Stimulated activated naive CD8-positive, alpha-beta T cell treated with anti-CD3 and anti-CD28 coated beads, Interleukin-15, Interleukin-2, amounts not matched to agents 100 ng/mL and 50 ng/mL, for 24 hours (primary cell): ENCODE measurements around the gene GFPT2.
"Not testable (repeated sequence)": the region's sequence is repeated elsewhere in the genome, so short reads cannot be mapped to it uniquely, and the experiment has no call there.

Experiments
- H3K27ac Mint-ChIP-seq: one replicate; pipeline ENCODE4 v1.8.0; 2021; ENCODE audit warnings: mild to moderate bottlenecking, mixed read lengths
- H3K27me3 Mint-ChIP-seq: one replicate; pipeline ENCODE4 v1.8.0; 2021; ENCODE audit warnings: mixed read lengths
- H3K36me3 Mint-ChIP-seq: one replicate; pipeline ENCODE4 v1.8.0; 2021; ENCODE audit warnings: low read depth, mixed read lengths
- H3K4me1 Mint-ChIP-seq: one replicate; pipeline ENCODE4 v1.8.0; 2021; ENCODE audit warnings: low read depth, mixed read lengths
- H3K4me3 Mint-ChIP-seq: one replicate; pipeline ENCODE4 v1.8.0; 2021; ENCODE audit warnings: mild to moderate bottlenecking, mixed read lengths
- H3K9me3 Mint-ChIP-seq: one replicate; pipeline ENCODE4 v1.8.0; 2021; ENCODE audit warnings: mixed read lengths

GFPT2 gene

DNA sequence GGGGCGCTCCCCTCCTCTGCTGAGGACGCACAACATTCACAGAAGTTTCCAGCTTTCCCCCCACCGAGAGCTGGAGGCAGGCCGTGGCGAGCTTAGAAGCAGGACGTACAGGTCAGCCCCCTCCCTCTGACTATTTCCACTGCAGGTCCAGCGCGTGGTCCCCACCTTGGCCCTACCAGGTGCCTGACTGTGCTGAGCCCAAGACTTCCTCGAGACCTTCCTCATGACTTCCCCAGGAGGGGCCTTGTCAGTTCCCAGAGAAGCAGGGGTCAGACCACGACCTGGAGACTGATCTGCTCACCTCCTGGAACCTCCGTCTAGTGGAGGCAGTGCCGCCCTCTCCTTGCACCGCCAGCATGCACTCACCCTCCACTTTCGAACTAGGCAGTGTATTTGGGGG, 54.1 kb downstream of the GFPT2 start:
- not testable (repeated sequence) for H3K4me3 Mint-ChIP-seq, H3K27me3 Mint-ChIP-seq, H3K9me3 Mint-ChIP-seq, H3K4me1 Mint-ChIP-seq, H3K36me3 Mint-ChIP-seq, H3K27ac Mint-ChIP-seq

GRCh38 chr5:180297587-180298282, 55.4 kb downstream of the GFPT2 start:
- no peaks in the 10 kb centered on the region for H3K9me3 Mint-ChIP-seq
- H3K36me3 Mint-ChIP-seq: peaks cover 4% of the 10 kb centered on the region
- no peak overlapping the region for H3K27ac Mint-ChIP-seq
- H3K4me1 Mint-ChIP-seq: peaks cover 19% of the 10 kb centered on the region
- H3K27me3 Mint-ChIP-seq: peaks cover 5% of the 10 kb centered on the region
- H3K4me3 Mint-ChIP-seq: no peak overlapping the region

DNA sequence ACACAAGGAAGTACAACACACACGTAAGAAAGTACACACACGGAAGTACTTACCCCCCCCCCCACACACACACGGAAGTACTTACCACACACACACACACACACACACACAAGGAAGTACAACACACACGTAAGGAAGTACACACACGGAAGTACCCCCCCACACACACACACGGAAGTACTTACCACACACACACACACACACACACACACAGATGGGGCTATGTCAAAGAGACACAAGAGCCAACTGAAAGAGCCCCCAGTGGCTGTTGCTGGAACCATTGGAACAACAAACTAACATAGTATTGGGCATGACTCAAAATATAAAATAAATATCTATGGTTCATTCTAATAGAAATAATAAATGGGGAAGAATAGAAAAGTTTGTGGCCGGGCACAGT, 56.4 kb downstream of the GFPT2 start:
- Mint-ChIP-seq H3K4me1 (peaks cover 22% of the 10 kb centered on the region), H3K36me3 (peaks cover 4% of the 10 kb centered on the region), H3K4me3 (no peak overlapping the region), H3K27me3 (peaks cover 5% of the 10 kb centered on the region), H3K9me3 (no peaks in the 10 kb centered on the region), H3K27ac (no peak overlapping the region)

DNA sequence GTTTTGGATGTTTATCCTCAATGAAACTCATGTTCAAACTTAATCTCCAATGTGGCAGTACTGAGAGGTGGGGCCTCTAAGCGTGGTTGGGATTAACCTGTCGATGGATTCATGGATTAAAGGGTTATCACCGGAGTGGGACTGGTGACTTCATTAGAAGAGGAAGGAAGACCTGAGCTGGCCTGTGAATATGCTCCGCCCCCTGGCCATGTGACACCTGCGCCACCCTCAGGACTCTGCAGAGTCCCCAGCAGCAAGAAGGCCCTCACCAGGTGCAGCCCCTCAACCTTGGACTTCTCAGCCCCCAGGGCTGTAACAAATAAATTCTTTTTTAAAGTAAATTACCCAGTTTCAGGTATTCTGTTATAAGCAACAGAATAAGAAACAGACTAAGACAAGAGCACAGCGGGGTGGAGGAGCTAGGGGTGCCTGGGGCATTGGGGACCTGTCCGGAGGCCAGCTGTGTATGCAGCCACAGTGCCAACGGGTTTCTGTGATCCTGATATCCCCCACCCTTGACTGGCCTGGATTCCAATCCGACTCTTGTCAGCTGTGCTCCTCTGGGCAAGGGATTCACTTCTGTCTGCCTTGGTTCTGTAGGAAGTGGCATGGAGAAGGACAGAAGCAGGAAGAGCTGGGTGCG, 58.1 kb downstream of the GFPT2 start:
- Mint-ChIP-seq H3K4me1 (peaks cover 32% of the 10 kb centered on the region), H3K27me3 (no peaks in the 10 kb centered on the region), H3K4me3 (no peak overlapping the region), H3K36me3 (peaks cover 4% of the 10 kb centered on the region), H3K9me3 (no peaks in the 10 kb centered on the region), H3K27ac (no peak overlapping the region)

DNA sequence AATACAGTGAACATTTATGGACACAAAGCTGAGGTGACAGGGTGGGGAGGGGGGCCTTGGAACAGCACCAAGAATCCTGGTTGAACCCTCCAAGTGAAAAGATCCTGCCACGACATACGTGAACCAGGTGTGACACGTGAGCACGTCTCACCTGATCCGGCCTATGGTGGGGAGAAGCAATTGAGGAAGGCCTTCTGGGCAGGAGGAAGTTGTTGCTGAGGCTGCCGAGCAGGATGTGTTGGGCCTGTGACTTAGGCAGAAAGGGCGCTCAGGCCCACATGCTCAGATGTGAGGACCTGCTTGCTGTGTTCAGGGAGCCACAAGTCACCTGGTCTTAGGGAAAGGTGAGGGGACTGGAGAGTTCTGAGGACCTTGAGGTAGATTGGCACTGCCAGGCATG, 58.7 kb downstream of the GFPT2 start:
- no peak overlapping the region for H3K4me3 Mint-ChIP-seq
- H3K9me3 Mint-ChIP-seq: no peaks in the 10 kb centered on the region
- no peak overlapping the region for H3K27ac Mint-ChIP-seq
- peaks cover 34% of the 10 kb centered on the region for H3K4me1 Mint-ChIP-seq
- H3K27me3 Mint-ChIP-seq: no peaks in the 10 kb centered on the region
- H3K36me3 Mint-ChIP-seq: peaks cover 4% of the 10 kb centered on the region

DNA sequence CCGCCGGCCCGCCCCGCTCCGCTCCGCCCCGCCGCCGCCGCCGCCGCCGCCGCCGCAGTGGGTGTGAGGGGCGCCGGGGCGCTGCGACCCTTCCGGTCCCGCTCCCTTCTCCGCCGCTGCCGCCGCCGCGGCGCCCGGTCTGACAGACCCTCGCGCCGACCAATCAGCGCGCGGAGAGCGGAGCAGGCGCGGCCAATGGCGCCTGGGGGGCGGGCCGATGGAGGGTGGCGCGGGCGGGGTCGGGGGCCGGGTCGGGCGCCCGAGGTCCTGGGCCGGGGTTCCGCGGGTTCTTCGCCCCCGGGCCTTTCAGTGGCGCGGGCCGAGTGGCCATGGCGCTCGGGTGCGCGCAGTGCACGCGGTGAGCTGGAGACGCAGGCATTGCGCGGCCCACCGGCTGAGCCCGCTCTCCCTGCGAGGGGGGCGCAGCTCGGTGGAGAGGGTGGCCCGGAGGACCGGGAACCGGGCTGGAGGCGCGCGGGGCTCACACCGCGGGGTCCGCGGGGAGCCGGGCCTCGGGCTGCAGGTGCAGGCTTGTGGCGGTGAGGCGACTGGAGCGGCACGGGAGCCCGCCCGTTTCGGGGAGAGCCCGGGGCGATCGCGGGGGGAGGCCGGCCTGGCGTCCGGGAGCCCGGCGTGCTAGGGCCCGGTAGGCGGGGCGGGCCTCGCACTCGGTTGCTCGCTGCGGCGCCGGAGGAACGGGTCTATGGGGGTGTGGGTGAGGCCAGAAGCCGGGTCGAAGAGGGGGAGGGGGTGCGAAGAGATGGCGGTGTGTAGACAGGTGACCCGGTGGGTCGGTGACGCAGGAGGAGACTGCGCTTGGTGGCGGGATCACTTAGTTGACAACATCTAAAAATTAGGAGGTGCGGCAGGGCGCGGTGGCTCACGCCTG, 60.9 kb downstream of the GFPT2 start, which contains the start of gene MAPK9:
MAPK9 (minus strand) TSS at position 141 of the 889 bp plus-strand sequence. CDS start 11,522 bp downstream, outside the sequence.
- Mint-ChIP-seq H3K27me3 (no peaks in the 10 kb centered on the region), H3K27ac (peak within 1 kb of the TSS; percentile 91), H3K36me3 (peaks cover 10% of the 10 kb centered on the region), H3K4me1 (peaks cover 30% of the 10 kb centered on the region), H3K9me3 (no peaks in the 10 kb centered on the region), H3K4me3 (peak within 1 kb of the TSS; percentile 93)

DNA sequence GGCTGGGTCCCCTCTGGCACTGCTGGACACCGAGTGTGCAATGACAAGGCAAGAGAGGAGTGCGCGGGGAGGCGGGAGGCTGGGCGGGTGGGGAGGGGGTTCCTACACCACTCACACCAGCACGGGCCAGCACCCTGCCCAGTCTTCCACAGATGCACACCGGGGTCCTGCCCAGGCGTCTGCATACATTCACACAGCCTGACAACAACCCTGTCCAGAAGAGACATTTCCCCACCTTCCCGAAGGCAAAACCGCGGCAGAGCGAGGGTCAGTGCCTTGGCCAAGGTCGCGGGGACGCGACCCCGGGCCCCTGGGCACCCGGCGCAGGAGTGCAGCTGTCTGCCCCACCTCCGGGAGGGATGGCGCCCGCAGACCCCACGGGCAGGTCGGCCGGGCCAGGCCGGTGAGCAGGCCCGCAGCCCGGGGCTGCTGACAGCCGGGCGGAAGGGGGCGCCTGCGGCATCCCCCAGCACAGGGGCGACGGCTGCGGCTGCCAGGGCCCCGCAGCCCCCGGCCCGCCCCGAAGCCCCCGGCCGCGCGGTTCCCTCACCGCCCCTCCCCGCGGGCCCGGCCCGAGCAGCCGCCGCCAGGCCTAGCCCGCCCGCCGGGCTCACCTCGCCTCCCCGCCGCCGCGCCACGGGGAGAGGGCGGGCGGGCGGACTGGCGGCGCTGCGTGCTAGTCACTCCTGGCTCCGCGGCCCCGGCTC, 61.7 kb downstream of the GFPT2 start:
- Mint-ChIP-seq H3K4me3 (peak overlapping the region; percentile 93), H3K36me3 (peaks cover 18% of the 10 kb centered on the region), H3K9me3 (no peaks in the 10 kb centered on the region), H3K4me1 (peaks cover 30% of the 10 kb centered on the region), H3K27me3 (no peaks in the 10 kb centered on the region), H3K27ac (peak overlapping the region; percentile 63)

- Mint-ChIP-seq H3K9me3 (no peaks in the 10 kb centered on the region), H3K36me3 (peaks cover 20% of the 10 kb centered on the region), H3K4me1 (peaks cover 30% of the 10 kb centered on the region), H3K4me3 (peak overlapping the region; percentile 88), H3K27ac (peak overlapping the region; percentile 63), H3K27me3 (no peaks in the 10 kb centered on the region)
Observed at GRCh38 chr5:180290568-180291233, 62.4 kb downstream of the GFPT2 start.

DNA sequence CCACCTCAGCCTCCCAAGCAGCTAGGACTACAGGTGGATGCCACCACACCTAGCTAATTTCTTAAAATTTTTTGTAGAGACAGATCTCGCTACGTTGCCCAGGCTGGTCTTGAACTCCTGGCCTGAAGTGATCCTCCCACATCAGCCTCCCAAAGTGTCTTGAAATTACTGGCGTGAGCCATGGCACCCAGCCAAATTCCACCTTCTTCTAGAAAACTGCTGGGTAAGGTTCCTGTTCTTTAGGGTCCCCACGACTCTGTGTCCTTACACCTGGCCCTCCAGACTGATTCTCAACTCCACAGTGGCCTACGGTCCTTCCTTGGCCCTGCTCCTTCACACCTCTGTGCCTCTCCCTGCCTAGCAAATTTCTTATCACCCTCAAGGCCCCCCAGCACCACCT, 63.2 kb downstream of the GFPT2 start:
- H3K27me3 Mint-ChIP-seq: no peaks in the 10 kb centered on the region
- H3K4me3 Mint-ChIP-seq: no peak overlapping the region
- H3K9me3 Mint-ChIP-seq: no peaks in the 10 kb centered on the region
- peaks cover 34% of the 10 kb centered on the region for H3K4me1 Mint-ChIP-seq
- H3K36me3 Mint-ChIP-seq: peaks cover 25% of the 10 kb centered on the region
- H3K27ac Mint-ChIP-seq: no peak overlapping the region

GRCh38 chr5:180289433-180289832, 63.7 kb downstream of the GFPT2 start:
- H3K4me3 Mint-ChIP-seq: no peak overlapping the region

GRCh38 chr5:180287868-180288267, 65.3 kb downstream of the GFPT2 start:
- Mint-ChIP-seq H3K27me3 (no peaks in the 10 kb centered on the region), H3K36me3 (peaks cover 39% of the 10 kb centered on the region), H3K9me3 (no peaks in the 10 kb centered on the region), H3K4me1 (peaks cover 21% of the 10 kb centered on the region), H3K27ac (no peak overlapping the region), H3K4me3 (no peak overlapping the region)

More at GRCh38 chr5:180289433-180289832, 63.7 kb downstream of the GFPT2 start:
- H3K36me3 Mint-ChIP-seq: peaks cover 30% of the 10 kb centered on the region
- no peaks in the 10 kb centered on the region for H3K9me3 Mint-ChIP-seq
- peaks cover 35% of the 10 kb centered on the region for H3K4me1 Mint-ChIP-seq
- no peaks in the 10 kb centered on the region for H3K27me3 Mint-ChIP-seq
- no peak overlapping the region for H3K27ac Mint-ChIP-seq

GRCh38 chr5:180287404-180287803, 65.7 kb downstream of the GFPT2 start:
- H3K9me3 Mint-ChIP-seq: no peaks in the 10 kb centered on the region
- H3K36me3 Mint-ChIP-seq: peaks cover 43% of the 10 kb centered on the region
- no peak overlapping the region for H3K27ac Mint-ChIP-seq
- no peak overlapping the region for H3K4me3 Mint-ChIP-seq
- H3K27me3 Mint-ChIP-seq: no peaks in the 10 kb centered on the region
- H3K4me1 Mint-ChIP-seq: peaks cover 17% of the 10 kb centered on the region

GRCh38 chr5:180284149-180284548, 69.0 kb downstream of the GFPT2 start:
- H3K36me3 Mint-ChIP-seq: peaks cover 73% of the 10 kb centered on the region
- H3K27me3 Mint-ChIP-seq: no peaks in the 10 kb centered on the region
- no peak overlapping the region for H3K27ac Mint-ChIP-seq
- peaks cover 7% of the 10 kb centered on the region for H3K9me3 Mint-ChIP-seq
- peaks cover 4% of the 10 kb centered on the region for H3K4me1 Mint-ChIP-seq
- no peak overlapping the region for H3K4me3 Mint-ChIP-seq

GRCh38 chr5:180283026-180283615, 70.0 kb downstream of the GFPT2 start:
- Mint-ChIP-seq H3K9me3 (peaks cover 8% of the 10 kb centered on the region), H3K36me3 (peaks cover 82% of the 10 kb centered on the region), H3K4me1 (peaks cover 4% of the 10 kb centered on the region), H3K27ac (no peak overlapping the region), H3K4me3 (no peak overlapping the region), H3K27me3 (no peaks in the 10 kb centered on the region)
